Pons (tissue), 1 donor: ENCODE measurements around the gene TCEAL9.
"Not testable (repeated sequence)": the region's sequence is repeated elsewhere in the genome, so short reads cannot be mapped to it uniquely, and the experiment has no call there.

Experiments used
- DNase-seq: peaks from one replicate; pipeline ENCODE4 v3.0.0-alpha.2; 2016; ENCODE audit warnings: low spot score

TCEAL9 gene, protein sequence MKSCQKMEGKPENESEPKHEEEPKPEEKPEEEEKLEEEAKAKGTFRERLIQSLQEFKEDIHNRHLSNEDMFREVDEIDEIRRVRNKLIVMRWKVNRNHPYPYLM

GRCh38 chrX:103356130-103356798 lies at the start of gene TCEAL9:
Gene TCEAL9, plus strand, starts transcription at chrX:103356506. Its CDS starts 1,179 bp downstream, at chrX:103357685.
- peak; percentile 65 for DNase-seq

DNA sequence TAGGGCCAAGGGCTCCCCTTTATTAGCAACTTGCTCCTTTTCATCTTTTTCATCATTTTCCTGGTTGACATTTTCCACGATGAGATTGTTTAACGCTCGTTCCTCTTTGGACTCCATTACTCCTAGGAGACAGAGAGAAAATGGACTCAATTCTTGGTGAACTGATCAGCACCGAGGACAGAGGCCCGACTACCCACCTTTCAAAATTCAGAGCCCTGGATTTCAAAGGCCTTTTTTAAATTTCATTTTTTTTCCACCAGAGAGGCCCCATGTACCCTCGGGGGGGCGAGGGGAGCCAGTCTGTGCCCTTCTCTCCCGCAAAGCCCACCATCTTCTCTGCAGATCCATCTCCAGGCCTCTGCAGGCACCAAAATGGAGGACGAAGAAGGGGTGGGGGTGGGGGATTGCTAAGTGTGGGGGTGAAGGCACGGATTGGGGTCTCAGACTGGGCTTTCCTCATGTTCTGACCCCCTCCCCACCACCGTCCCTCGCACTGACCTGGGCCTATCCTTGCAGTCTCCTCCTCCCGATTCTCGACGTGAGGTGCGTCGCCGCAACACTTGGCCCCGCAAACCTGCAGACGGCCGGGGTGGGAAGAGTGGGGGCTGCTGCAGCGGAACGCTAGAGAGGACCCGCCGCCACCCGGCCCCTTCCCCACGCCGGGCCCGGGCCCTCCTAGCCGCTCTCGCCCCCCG lies 46.3 kb upstream of the TCEAL9 start:
- DNase-seq = no peak

- peak; percentile 66 for DNase-seq
Observed at GRCh38 chrX:103310555-103311398, 45.5 kb upstream of the TCEAL9 start, which contains the start of gene BEX2. Gene BEX2, minus strand, starts transcription at chrX:103310990. Its CDS starts 1,014 bp downstream, at chrX:103309976.

DNA sequence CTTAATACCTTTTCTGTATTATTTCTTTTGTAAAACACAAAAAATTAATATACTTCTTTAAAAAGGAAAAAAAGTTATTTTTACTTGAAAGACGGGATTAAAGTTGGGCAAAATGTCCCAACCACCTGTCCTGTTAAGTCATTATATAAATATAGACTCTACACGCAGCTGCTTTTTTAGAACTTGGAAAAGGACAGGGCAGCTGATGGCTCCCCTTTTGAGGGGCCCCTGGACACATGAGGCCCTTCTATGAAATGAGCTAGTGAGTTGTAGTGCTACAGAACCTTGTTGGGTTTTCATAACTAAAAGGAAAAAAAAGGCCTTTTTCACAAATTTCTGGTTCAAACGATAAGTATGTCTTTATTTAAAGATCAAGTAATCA lies 44.9 kb upstream of the TCEAL9 start:
- DNase-seq = no peak

- DNase-seq = peak; percentile 82
Observed at GRCh38 chrX:103329991-103330390, 26.3 kb upstream of the TCEAL9 start, which contains the start of gene TCEAL7. Gene TCEAL7, plus strand, starts transcription at chrX:103330239. Its CDS starts 1,165 bp downstream, at chrX:103331404.

GRCh38 chrX:103330681-103331288 lies 25.5 kb upstream of the TCEAL9 start:
- no peak for DNase-seq

DNA sequence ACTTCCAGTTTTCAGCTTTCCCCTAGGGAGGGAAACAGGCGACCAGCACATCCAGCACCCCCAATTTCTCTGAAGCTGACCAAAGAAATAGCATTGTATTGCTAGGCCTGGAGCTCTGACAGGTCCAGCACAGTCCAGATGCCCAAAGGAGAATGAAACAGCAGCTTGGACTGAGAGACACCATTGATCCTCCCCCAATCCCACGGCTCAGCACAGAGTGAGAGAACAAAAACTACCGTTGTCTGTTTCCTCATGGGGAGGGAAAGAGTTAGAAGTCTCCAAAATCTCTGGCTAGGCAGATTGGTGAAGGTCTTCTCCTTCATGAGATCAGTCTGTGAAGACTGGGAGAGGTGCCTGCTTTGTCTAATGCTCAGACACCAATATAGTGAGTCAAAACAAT lies 17.6 kb upstream of the TCEAL9 start:
- DNase-seq = peak; percentile 72

DNA sequence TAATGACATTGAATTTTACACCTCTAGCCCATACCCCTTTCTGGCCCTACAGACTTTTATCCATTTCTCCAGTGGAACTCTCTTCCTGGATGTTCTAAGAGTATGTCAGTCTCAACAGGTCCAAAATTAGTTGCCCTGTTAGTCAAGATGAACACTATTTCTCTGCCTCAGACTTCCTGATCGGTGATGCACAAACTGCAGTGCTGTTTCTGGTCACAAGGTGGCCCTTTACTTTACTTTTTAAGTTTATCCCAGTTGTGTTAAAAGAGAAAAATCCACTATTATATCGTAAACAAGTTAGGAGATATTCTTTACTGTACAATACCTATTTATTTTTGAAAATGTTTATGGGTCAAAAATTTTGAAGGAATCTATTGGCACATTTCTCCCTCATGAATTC lies 13.2 kb upstream of the TCEAL9 start:
- DNase-seq = peak; percentile 57

- DNase-seq = no peak
Observed at GRCh38 chrX:103344606-103345005, 11.7 kb upstream of the TCEAL9 start.

- DNase-seq = no peak
Observed at GRCh38 chrX:103347682-103348397, 8.5 kb upstream of the TCEAL9 start.

- no peak for DNase-seq
Observed at GRCh38 chrX:103356858-103357257, 552 bp downstream of the TCEAL9 start.

DNA sequence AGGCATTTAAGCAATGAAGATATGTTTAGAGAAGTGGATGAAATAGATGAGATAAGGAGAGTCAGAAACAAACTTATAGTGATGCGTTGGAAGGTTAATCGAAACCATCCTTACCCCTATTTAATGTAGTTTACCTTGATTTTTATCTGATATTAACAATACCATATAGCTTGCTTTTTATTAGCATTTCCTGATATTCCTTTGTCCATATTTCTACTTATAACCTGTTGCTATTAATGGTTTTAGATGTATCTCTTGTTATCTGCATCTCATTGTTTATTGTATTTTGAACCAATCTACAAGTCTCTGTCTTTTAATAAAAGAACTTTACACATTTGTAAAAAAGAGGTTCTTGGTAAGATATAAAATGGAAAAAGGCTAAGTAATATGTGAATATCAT lies 1.6 kb downstream of the TCEAL9 start:
- DNase-seq = no peak

DNA sequence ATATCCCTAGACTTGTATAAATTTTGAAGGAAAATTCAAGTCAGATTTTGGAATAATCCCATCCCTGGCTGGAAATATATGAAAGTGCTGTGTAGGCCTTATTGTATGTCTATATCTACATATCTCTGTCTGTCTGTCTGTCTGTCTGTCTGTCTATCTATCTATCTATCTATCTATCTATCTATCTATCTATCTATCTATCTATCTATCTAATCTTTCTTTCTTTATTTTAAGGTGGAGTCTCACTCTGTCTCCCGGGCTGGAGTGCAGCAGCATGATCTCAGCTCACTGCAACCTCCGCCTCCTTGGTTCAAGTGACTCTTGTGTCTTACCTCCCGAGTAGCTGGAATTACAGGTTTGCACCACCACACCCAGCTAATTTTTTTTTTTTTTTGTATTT lies 3.3 kb downstream of the TCEAL9 start:
- not testable (repeated sequence) for DNase-seq

- DNase-seq = no peak
Observed at GRCh38 chrX:103360092-103360491, 3.8 kb downstream of the TCEAL9 start.

GRCh38 chrX:103360916-103361315 lies 4.6 kb downstream of the TCEAL9 start:
- no peak for DNase-seq

DNA sequence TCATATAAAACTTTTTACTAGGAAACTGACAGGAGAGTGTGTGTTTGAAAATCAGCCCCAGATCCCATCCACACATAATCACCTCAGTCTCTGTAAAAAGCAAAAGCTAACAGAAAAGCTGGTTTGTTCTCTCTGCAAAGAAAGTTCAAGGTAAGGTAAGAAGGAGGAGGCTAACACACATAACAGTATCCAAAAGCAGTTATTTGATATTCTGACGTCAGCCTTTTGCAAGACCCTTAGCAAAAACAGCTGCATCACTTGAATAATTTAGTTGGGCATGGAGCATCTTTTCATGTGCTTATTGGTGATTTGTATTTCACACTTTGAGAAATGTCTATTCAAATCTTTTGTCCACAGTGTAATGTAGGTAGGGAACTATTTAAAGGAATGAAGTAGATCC lies 5.5 kb downstream of the TCEAL9 start:
- no peak for DNase-seq

GRCh38 chrX:103362474-103362873 lies 6.2 kb downstream of the TCEAL9 start:
- DNase-seq = no peak

DNA sequence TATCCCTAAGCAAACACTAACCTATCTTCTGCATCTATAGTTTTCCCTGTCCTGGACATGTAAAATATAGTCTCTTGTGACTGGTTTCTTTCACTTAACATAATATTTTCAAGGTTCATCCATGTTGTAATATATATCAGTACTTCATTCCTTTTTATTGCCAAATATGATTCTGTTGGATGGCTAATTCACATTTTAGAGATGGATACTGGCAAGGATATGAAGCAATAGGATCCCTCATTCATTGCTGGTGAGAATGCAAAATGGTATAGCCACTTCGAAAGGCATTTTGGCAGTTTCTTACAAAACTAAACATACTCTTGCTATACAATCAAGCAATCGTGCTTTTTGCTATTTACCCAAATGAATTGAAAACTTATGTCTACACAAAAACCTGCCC lies 6.7 kb downstream of the TCEAL9 start:
- DNase-seq = no peak

DNA sequence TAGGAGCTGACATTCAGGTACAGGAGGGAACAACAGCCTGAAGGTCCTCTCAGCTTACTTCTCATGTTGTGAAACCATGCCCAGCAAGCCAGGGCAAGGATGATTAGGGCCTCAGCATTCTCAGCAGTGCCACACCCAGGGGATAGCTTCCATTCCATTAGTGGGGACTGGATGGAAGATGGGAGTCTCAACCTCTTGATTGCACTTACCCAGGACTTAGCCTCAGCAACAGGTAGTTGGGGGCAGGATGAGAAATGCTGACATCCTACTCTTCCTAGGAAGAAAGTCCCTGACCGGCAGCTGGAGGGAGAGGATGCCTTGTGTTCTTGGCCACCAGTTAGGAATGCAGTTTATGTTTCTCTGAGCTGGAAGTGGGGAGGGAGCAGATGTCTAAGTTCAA lies 11.2 kb downstream of the TCEAL9 start:
- DNase-seq = no peak

DNA sequence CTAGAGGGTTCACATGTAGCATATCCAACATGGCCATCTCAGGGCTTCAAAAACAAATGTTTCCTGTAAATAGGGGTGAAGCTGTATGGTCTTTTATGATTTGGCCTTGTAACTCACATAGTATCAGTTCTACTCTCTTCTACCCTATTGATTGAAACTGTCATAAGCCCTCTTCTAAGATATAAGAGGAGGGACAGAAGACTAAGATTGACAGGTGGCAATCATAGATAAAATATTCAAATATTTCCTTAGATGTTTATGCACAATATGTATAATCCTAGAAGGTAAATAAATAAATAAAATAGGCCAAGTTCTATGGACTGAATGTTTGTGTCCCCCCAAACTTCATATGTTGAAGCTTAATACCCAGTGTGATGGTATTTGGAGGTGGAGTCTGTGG lies 13.2 kb downstream of the TCEAL9 start:
- no peak for DNase-seq

GRCh38 chrX:103372886-103373285 lies 16.6 kb downstream of the TCEAL9 start:
- DNase-seq = no peak
